ENCODE data around the gene CD6.

GRCh38 chr11:61068581-61068980, 97.1 kb downstream of the CD6 start:
- TF ChIP-seq EZH2phosphoT487 (IDR thresholded peaks at IDR 0.05), result no peak
- no peak for TF ChIP-seq EZH2 (IDR thresholded peaks at IDR 0.05)
- TF ChIP-seq CTCF (IDR thresholded peaks at IDR 0.05), result no peak
